ENCODE data around the gene ALPP.

The ALPP gene

DNA sequence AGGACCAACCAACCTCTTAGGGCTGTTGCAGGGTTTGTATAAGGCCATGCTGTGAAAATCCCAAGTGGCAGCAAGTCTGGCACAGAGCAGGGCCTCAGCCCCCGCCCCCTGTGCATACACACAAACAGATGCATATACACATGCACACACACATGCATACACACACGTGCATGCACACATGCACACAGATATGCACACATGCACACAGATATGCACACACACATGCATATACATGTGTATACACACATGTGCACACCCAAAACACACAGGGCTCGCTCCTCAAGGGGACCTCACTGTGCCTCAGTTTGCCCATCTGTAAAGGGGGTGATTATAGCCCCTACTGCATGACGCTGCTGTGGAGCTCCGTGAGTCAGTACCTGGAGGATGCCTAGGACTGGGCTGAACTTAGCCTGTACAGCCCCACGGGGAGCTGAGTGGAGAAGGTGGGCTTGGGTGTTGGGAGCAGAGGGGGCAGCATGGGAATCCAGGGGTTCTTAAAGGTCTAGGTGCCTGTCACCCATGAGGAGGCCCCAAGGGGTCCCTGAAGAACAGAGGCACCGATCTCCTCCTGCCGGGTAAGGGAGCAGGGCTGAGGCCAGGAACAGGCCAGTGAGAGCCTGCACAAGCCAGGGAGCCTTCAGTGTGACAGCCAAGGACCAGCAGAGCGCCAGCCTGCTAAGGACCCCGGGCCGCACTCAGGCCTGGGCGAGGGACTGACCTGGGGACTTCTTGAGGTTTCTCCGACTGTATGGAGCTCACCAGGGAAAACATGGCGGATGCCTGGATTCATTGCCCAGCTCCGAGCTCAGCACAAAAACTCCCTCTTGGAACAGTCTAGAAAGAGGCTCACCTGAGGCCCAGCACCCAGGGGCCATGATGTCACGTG, 53.4 kb downstream of the ALPP start:
- peak; percentile 6 for DNase-seq

Data from femur (tissue), 1 donor.